MCF 10A (cell line): ENCODE data around the gene FAM193B. TPM values are rescaled to one million over a fixed set of nuclear protein-coding genes. Genes with fewer than 3 reads are reported as not detected.

ENCODE experiments used
- BruUV-seq: library from RNA; stranded (reverse); fragments of 400-500 nt; replicated peaks from 2 replicates; lab custom pipeline; 2021; lab: Mats Ljungman, UMichigan
- CTCF ChIA-PET: fragments of 300-600 bp; sonication (Branson Sonifier 250); formaldehyde crosslinking; extraction: SDS; loops from one replicate; lab custom pipeline; 2021; ENCODE audit warnings: antibody characterized with exemption, inconsistent platforms; lab: Yijun Ruan, JAX
- POLR2A ChIA-PET: fragments of 300-600, 350-650 bp; sonication (Branson Sonifier 250); formaldehyde crosslinking; extraction: SDS; loops from one replicate; lab custom pipeline; 2020; ENCODE audit warnings: antibody characterized with exemption, inconsistent platforms; lab: Yijun Ruan, JAX
- DNase-seq: peaks from one replicate; pipeline ENCODE4 v3.0.0-alpha.2; 2018; ENCODE audit not compliant: unreplicated experiment
- H3K27ac Mint-ChIP-seq: one replicate; pipeline ENCODE4 v1.8.0; 2022; ENCODE audit warnings: mild to moderate bottlenecking, low read depth, mixed read lengths; ENCODE audit not compliant: unreplicated experiment
- H3K27me3 Mint-ChIP-seq: one replicate; pipeline ENCODE4 v1.8.0; 2022; ENCODE audit warnings: mixed read lengths; ENCODE audit not compliant: insufficient read depth, unreplicated experiment
- H3K36me3 Mint-ChIP-seq: one replicate; pipeline ENCODE4 v1.8.0; 2022; ENCODE audit warnings: mild to moderate bottlenecking, moderate library complexity, mixed read lengths; ENCODE audit not compliant: insufficient read depth, unreplicated experiment
- H3K4me1 Mint-ChIP-seq: one replicate; pipeline ENCODE4 v1.8.0; 2022; ENCODE audit warnings: mixed read lengths; ENCODE audit not compliant: insufficient read depth, unreplicated experiment
- H3K4me3 Mint-ChIP-seq: one replicate; pipeline ENCODE4 v1.8.0; 2022; ENCODE audit warnings: mild to moderate bottlenecking, moderate library complexity, mixed read lengths; ENCODE audit not compliant: unreplicated experiment
- H3K9me3 Mint-ChIP-seq: one replicate; pipeline ENCODE4 v1.8.0; 2022; ENCODE audit warnings: mixed read lengths; ENCODE audit not compliant: unreplicated experiment
- intact Hi-C: fragments of 100-400 bp; cut with micrococcal nuclease; formaldehyde crosslinking; loops from 2 replicates; pipeline ENCODE4 v1.14.1; 2022
- total RNA-seq: library from RNA; stranded (reverse); gene quantifications from 2 replicates; pipeline ENCODE4 v1.2.3, GENCODE V29; 2022
- TF ChIP-seq, protein P1 (sequence below): fragments of 200-600 bp; IDR thresholded peaks from one replicate; pipeline ENCODE4 v1.8.0; 2022; ENCODE audit warnings: antibody characterized with exemption, mild to moderate bottlenecking; ENCODE audit not compliant: unreplicated experiment

FAM193B gene
- total RNA-seq, 1 experiment from 2014 or later: 80.4 TPM

DNA sequence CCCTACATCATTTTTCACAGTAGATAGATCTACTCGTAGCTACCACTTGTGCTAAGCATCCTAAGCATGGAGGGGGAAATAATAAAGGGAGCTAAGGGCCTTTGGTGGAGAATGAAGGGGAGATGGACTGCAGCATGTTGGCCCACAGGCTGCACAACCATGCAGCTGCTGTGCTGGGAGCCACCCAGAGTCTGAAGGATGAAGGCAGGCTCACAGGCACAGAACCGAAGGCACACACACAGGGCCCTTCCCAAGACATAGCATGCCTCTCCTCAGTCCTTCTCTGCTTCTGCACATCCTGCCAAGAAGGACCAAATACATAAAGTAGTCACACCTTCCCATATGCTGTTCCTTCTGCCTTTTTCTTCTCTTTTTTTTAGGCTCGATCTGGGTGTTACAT is 6.6 kb downstream of the FAM193B start:
- Mint-ChIP-seq H3K4me1 (peaks cover 54% of the 10 kb centered on the region), H3K27ac (peak overlapping the region; percentile 49), H3K27me3 (no peaks in the 10 kb centered on the region), H3K4me3 (peak overlapping the region; percentile 2), H3K36me3 (peaks cover 53% of the 10 kb centered on the region), H3K9me3 (no peaks in the 10 kb centered on the region)
- intact Hi-C loops: loop anchor here (2.0 to 5.0 kb wide), 2 partner anchors 45 to 51 kb away; partner anchors contain the start of genes PDLIM7 and TMED9
- TF ChIP-seq, protein P1, sequence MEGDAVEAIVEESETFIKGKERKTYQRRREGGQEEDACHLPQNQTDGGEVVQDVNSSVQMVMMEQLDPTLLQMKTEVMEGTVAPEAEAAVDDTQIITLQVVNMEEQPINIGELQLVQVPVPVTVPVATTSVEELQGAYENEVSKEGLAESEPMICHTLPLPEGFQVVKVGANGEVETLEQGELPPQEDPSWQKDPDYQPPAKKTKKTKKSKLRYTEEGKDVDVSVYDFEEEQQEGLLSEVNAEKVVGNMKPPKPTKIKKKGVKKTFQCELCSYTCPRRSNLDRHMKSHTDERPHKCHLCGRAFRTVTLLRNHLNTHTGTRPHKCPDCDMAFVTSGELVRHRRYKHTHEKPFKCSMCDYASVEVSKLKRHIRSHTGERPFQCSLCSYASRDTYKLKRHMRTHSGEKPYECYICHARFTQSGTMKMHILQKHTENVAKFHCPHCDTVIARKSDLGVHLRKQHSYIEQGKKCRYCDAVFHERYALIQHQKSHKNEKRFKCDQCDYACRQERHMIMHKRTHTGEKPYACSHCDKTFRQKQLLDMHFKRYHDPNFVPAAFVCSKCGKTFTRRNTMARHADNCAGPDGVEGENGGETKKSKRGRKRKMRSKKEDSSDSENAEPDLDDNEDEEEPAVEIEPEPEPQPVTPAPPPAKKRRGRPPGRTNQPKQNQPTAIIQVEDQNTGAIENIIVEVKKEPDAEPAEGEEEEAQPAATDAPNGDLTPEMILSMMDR: no peak
- ChIA-PET CTCF (interaction anchor here (0.6 to 1.7 kb wide), 3 partner anchors 47 to 583 kb away, joined by 3 to 4 read pairs (median 3); partner anchors contain the start of genes PDLIM7 and RMND5B), POLR2A (interaction anchor here (0.7 to 3.7 kb wide), 8 partner anchors 13 to 158 kb away, joined by 3 to 60 read pairs (median 4); partner anchors contain the start of gene DDX41)
- no peak for DNase-seq
- BruUV-seq: no TSS peak

DNA sequence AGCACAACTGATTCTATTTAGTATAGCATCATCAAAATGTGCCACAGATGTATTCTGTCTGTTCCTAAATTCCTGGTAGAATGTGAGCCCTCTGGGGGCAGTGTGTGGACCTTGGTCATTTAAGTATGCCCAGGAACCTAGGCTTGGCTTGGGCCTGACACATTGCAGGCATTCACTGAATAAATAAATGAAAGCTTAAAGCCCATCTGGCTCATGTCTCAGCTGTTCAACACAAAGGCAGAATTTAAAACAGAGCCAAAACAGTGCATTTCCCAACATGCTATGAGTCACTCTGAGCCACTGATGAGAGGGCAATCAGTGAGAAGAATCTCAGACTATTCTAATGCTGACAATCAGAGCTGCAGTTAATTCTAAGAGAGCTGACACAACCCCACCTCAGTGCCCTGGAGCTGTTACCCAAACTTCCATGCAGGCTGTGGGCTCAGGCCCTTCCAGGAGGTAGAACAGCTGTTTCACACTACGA is 8.1 kb downstream of the FAM193B start:
- Mint-ChIP-seq H3K27ac (peak overlapping the region; percentile 97), H3K4me1 (peaks cover 51% of the 10 kb centered on the region), H3K4me3 (peak overlapping the region; percentile 59), H3K9me3 (no peaks in the 10 kb centered on the region), H3K27me3 (no peaks in the 10 kb centered on the region), H3K36me3 (peaks cover 40% of the 10 kb centered on the region)
- peak; percentile 100 for DNase-seq
- intact Hi-C loops: loop anchor here (1.0 to 5.0 kb wide), 3 partner anchors 8 to 49 kb away; partner anchors contain the start of genes FAM193B, PDLIM7 and TMED9
- POLR2A ChIA-PET: interaction anchor here (0.5 to 4.2 kb wide), 31 partner anchors 9 to 706 kb away, joined by 3 to 60 read pairs (median 4); partner anchors contain the start of genes B4GALT7, DDX41, GRK6 and PDLIM7
- TF ChIP-seq, protein P1: no peak
- CTCF ChIA-PET: interaction anchor here (0.6 to 3.9 kb wide), 11 partner anchors 15 to 426 kb away, joined by 3 to 19 read pairs (median 4); partner anchors contain the start of gene DDX41
- no TSS peak for BruUV-seq

DNA sequence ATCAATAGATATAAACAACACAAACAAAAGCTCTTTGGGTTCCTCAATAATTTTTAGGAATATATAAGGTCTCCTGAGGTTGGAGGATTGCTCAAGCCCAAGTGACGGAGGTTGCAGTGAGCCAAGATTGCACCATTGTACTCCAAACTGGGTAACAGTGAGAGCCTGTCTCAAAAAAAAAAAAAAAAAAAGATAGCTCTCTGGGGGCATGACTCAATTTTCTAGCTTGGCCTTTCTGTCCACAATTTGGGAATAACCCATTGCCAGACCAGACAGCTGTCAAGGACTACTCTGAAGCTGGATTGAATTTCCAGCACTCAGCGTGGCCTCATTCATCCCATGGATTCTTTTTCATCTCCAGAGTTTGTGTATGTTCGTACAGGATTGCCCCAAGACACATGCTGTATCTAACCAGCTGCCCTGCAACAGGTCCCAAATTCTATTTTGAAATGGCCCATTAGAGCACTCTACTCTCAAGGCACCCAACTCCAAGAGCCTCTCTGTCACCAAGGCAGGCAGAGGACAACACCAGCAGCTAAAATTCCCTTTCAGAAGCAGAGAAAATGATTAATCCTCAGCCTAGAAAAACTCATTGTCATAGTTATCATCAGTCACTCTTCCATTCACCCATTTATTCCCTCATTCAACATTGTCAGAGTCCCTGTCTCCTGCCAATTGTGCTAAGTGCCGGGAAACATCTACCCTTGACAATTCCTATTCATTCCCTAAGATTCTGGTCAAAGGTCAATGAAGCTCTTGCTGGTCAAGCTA is 8.7 kb downstream of the FAM193B start:
- TF ChIP-seq, protein P1: no peak
- Mint-ChIP-seq H3K27ac (peak overlapping the region; percentile 97), H3K4me3 (peak overlapping the region; percentile 59), H3K4me1 (peaks cover 55% of the 10 kb centered on the region), H3K36me3 (peaks cover 36% of the 10 kb centered on the region), H3K27me3 (no peaks in the 10 kb centered on the region), H3K9me3 (no peaks in the 10 kb centered on the region)
- DNase-seq: peak; percentile 97
- intact Hi-C loops: loop anchor here (1.0 to 5.0 kb wide), 4 partner anchors 9 to 49 kb away; partner anchors contain the start of genes DDX41, FAM193B, PDLIM7 and TMED9
- BruUV-seq: no TSS peak
- CTCF ChIA-PET: interaction anchor here (0.6 to 3.9 kb wide), 11 partner anchors 14 to 1080 kb away, joined by 3 to 19 read pairs (median 3); partner anchors contain the start of gene DDX41
- POLR2A ChIA-PET: interaction anchor here (0.5 to 4.2 kb wide), 35 partner anchors 8 to 1067 kb away, joined by 3 to 60 read pairs (median 5); partner anchors contain the start of genes B4GALT7, DDX41, FAM193B and GRK6
